22Rv1 (cell line): ENCODE measurements around the gene ANK3.

Source experiments
- H3K27ac ChIP-seq: fragments of 450-650 bp; 2 replicates; pipeline ENCODE4 v1.5.1; 2017
- ZFX ChIP-seq: fragments of 450-650 bp; IDR thresholded peaks from 2 replicates; pipeline ENCODE4 v1.6.1; 2017; ENCODE audit warnings: antibody characterized with exemption, borderline replicate concordance
- TF ChIP-seq, protein P1 (sequence below): fragments of 450-650 bp; IDR thresholded peaks from 2 replicates; pipeline ENCODE4 v1.5.1; 2017; ENCODE audit warnings: mild to moderate bottlenecking

ANK3 gene

DNA sequence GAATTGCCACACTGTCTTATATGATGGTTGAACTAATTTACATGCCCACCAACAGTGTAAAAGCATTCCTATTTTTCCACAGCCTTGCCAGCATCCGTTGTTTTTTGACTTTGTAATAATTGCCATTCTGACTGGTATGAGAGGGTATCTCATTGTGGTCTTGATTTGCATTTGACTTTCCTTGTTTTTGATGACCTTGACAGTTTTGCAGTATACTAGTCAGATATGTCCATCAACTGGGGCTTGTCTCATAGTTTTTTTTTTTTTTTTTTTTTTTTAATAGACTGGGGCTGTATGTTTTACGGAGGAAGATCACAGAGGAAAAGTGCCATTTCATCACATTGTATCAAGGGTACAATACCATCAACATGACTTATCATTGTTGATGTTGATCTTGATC is 220.6 kb downstream of the ANK3 start:
- no peak for TF ChIP-seq ZFX
- TF ChIP-seq, protein P1, sequence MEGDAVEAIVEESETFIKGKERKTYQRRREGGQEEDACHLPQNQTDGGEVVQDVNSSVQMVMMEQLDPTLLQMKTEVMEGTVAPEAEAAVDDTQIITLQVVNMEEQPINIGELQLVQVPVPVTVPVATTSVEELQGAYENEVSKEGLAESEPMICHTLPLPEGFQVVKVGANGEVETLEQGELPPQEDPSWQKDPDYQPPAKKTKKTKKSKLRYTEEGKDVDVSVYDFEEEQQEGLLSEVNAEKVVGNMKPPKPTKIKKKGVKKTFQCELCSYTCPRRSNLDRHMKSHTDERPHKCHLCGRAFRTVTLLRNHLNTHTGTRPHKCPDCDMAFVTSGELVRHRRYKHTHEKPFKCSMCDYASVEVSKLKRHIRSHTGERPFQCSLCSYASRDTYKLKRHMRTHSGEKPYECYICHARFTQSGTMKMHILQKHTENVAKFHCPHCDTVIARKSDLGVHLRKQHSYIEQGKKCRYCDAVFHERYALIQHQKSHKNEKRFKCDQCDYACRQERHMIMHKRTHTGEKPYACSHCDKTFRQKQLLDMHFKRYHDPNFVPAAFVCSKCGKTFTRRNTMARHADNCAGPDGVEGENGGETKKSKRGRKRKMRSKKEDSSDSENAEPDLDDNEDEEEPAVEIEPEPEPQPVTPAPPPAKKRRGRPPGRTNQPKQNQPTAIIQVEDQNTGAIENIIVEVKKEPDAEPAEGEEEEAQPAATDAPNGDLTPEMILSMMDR: no peak
- no peak overlapping the region for H3K27ac ChIP-seq

DNA sequence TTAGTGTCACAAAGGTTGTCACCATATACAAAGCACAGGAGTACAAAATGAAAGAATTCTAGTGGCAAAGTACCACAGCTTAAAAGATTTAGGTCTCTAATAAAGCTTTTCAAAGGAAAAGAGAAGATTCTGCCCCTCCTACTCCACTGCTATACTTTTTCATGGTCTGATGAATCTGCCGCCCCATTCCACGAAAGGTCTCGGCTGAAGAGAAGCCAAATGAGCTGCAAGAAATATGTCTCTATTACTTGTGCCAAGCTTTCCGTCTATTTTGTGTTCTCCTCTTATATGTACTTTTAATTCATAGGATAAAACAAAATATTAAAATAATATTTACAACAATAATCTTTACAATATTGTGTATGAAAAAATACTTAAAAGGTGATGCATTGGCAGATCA is 222.6 kb downstream of the ANK3 start:
- no peak for TF ChIP-seq ZFX
- TF ChIP-seq, protein P1: no peak
- H3K27ac ChIP-seq: no peak overlapping the region

DNA sequence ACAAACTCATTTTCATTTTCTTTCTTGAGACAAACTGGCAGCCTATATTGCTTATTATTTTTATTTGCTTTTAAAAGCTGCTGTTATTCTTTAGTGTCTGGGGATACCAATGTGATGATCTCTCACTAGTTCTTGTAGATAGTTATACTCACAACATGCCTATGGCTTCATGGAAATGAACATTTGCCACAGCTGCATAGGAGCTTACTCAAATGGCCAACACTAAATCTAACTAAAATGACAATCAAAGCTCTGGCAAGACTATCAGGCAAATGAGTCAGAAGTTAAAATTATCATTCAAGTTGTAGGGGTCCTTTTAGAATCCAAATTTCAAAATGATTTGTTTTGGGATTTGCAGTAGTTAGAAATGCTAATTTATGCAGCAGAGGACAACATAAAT is 225.9 kb downstream of the ANK3 start:
- H3K27ac ChIP-seq: no peak overlapping the region
- TF ChIP-seq ZFX: no peak
- TF ChIP-seq, protein P1: no peak

DNA sequence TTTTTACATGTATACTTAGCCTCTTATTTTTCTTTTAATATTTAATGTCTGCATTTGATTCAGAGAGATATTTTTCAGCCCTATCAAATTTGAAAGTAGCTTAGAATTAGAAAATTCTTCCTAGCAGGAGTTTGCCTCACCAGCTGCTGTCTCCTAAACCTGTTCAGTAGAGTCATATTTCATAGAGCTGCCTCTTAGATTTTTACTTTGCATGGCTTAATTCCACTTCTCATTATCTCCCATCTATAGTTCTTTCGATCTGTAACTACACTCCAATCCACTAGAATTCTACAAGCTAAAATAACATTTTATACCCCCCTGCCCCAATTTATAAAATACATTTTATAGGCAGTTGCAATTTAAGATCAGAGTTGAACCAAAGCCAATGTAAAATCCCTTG is 227.0 kb downstream of the ANK3 start:
- TF ChIP-seq, protein P1: no peak
- no peak for TF ChIP-seq ZFX
- H3K27ac ChIP-seq: no peak overlapping the region

DNA sequence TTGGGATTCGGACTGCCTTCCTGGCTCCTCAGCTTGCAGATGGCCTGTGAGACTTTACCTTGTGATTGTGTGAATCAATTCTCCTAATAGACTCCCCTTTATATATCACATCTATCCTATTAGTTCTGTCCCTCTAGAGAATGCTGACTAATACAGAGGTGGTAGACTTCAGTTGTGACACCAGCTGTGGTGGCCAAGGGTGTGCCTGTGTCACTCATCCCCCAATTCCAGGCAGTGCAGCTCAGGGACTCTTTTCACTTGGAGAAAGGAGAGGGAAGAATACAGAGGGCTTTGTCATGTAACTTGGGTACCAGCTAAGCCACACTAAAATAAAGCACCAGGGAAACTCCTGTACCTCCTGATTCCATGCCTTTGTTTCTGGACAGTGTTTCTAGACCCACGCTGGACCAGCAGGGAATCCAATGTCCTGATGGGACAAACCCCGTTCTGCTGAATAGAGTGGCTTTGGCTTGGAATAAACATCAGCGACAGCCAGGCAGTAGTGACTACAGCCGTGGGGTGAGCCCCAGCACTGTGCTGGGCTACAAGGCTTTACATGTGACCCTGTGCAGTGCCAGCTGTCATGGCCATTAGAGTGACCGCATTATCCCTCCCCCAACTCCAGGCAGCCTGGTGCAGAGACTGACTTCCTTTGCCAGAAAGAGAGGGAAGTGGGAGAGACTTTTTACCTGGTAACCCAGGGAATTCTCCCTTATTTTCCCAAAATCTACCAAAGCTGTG is 233.6 kb downstream of the ANK3 start:
- no peak for TF ChIP-seq ZFX
- TF ChIP-seq, protein P1: no peak

DNA sequence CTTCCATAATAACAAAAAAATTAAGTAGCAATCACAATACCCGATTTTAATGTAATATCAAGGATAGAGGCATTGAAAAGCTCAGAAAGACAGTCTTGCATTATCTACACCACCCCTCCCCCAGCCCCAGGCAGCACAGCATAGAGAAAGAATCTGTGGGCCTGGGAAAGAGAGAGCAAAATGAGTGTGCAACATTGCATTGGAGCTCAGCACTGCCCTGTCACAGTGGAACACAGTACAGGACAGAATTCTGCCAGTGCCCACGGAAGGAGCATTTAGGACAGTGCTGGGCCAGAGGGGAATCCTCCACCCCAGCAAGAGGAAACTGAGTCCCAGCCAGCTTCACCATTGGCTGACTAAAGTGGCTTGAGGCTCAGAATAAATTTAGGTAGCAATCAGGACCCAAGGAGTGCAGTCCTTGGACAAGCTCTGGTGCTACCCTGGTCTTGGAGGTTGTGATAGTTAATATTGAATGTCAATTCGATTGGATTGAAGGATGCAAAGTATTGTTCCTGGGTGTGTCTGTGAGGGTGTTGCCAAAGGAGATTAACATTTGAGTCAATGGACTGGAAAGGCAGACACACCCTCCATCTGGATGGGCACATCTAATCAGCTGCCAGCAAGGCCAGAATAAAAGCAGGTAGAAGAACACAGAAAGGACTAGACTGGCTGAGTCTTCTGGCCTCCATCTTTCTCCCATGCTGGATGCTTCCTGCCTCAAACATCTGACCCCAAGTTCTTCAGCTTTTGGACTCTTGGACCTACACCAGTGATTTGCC is 234.4 kb downstream of the ANK3 start:
- TF ChIP-seq, protein P1: no peak
- TF ChIP-seq ZFX: no peak

More for the DNA sequence above, 233.6 kb downstream of the ANK3 start:
- no peak overlapping the region for H3K27ac ChIP-seq

DNA sequence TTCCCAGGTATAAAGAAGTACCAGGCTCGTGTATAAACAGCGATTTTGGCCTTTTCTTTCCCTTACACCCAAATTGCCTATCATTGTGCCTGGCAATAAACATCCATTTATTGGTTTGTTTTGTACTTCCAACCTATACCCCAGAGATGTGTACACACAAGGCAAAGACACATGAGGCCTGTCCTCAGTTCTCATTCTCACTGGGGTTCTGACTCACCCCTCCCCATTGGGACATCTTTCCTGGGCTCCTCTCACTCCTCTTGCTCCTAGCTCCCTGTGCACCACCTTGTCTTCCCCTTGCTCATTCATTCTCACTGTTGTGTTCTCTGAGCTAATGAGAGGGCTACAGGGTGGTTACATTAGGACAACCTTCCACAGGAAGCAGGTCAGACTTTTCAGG is 240.7 kb downstream of the ANK3 start:
- peak overlapping the region; percentile 59 for H3K27ac ChIP-seq
- TF ChIP-seq, protein P1: no peak
- no peak for TF ChIP-seq ZFX

More for the DNA sequence above, 234.4 kb downstream of the ANK3 start:
- no peak overlapping the region for H3K27ac ChIP-seq
